DOHH2 (cell line): ENCODE results near the gene PCK2.

ENCODE experiments used
- H3F3A ChIP-seq: fragments of 200-600 bp; sonication (generic), shearing (Covaris generic); 2 replicates; pipeline ENCODE4 v1.6.0; 2016; ENCODE audit warnings: antibody characterized with exemption, mild to moderate bottlenecking; ENCODE audit not compliant: control insufficient read depth, insufficient read depth
- H3K27ac ChIP-seq: fragments of 200-600 bp; sonication (generic); 2 replicates; pipeline ENCODE4 v1.5.1; 2014; ENCODE audit warnings: low read depth, mild to moderate bottlenecking, low read length, moderate library complexity
- H3K27me3 ChIP-seq: fragments of 200-600 bp; sonication (generic); 2 replicates; pipeline ENCODE4 v1.6.1; 2014; ENCODE audit warnings: mild to moderate bottlenecking, low read length, mixed read lengths; ENCODE audit not compliant: control insufficient read depth
- H3K36me3 ChIP-seq: fragments of 200-600 bp; sonication (generic); 2 replicates; pipeline ENCODE4 v1.6.1; 2014; ENCODE audit warnings: mild to moderate bottlenecking, low read length, moderate library complexity, mixed read lengths; ENCODE audit not compliant: control insufficient read depth
- H3K4me1 ChIP-seq: fragments of 200-600 bp; sonication (generic); 2 replicates; pipeline ENCODE4 v1.6.1; 2014; ENCODE audit warnings: mild to moderate bottlenecking, low read length, mixed read lengths; ENCODE audit not compliant: control insufficient read depth
- H3K4me2 ChIP-seq: fragments of 200-600 bp; sonication (generic); 2 replicates; pipeline ENCODE4 v1.6.0; 2014; ENCODE audit warnings: mild to moderate bottlenecking, low read length, moderate library complexity
- H3K4me3 ChIP-seq: fragments of 200-600 bp; sonication (generic); 2 replicates; pipeline ENCODE4 v1.5.1; 2014; ENCODE audit warnings: mild to moderate bottlenecking, low read length, mixed read lengths
- H3K79me2 ChIP-seq: fragments of 200-600 bp; sonication (generic); 2 replicates; pipeline ENCODE4 v1.6.1; 2014; ENCODE audit warnings: mild to moderate bottlenecking, low read length, mixed read lengths; ENCODE audit not compliant: control insufficient read depth
- H3K9me2 ChIP-seq: fragments of 200-600 bp; sonication (generic); replicated peaks from 2 replicates; pipeline ENCODE4 v1.6.1; 2014; ENCODE audit warnings: mild to moderate bottlenecking, low read length, mixed read lengths; ENCODE audit not compliant: control insufficient read depth
- H3K9me3 ChIP-seq: fragments of 200-600 bp; sonication (generic); 2 replicates; pipeline ENCODE4 v1.6.1; 2014; ENCODE audit warnings: antibody characterized with exemption, low read length, mixed read lengths; ENCODE audit not compliant: control insufficient read depth, insufficient read depth
- H4K20me1 ChIP-seq: fragments of 200-600 bp; sonication (generic); 2 replicates; pipeline ENCODE4 v1.6.0; 2014; ENCODE audit warnings: low read depth, mild to moderate bottlenecking, antibody characterized with exemption, low read length, moderate library complexity; ENCODE audit not compliant: control insufficient read depth, insufficient read depth
- EZH2phosphoT487 ChIP-seq: fragments of 200-600 bp; sonication (generic); IDR thresholded peaks from 2 replicates; pipeline ENCODE4 v1.6.1; 2017; ENCODE audit warnings: borderline replicate concordance, mild to moderate bottlenecking, antibody characterized with exemption, low read length, moderate library complexity, mixed read lengths
- TF ChIP-seq, protein P1 (sequence below): fragments of 200-600 bp; sonication (generic); IDR thresholded peaks from one replicate; pipeline ENCODE4 v1.5.1; 2014; ENCODE audit warnings: antibody characterized with exemption, mild to moderate bottlenecking, low read depth, low read length; ENCODE audit not compliant: poor library complexity, severe bottlenecking

PCK2 gene

DNA sequence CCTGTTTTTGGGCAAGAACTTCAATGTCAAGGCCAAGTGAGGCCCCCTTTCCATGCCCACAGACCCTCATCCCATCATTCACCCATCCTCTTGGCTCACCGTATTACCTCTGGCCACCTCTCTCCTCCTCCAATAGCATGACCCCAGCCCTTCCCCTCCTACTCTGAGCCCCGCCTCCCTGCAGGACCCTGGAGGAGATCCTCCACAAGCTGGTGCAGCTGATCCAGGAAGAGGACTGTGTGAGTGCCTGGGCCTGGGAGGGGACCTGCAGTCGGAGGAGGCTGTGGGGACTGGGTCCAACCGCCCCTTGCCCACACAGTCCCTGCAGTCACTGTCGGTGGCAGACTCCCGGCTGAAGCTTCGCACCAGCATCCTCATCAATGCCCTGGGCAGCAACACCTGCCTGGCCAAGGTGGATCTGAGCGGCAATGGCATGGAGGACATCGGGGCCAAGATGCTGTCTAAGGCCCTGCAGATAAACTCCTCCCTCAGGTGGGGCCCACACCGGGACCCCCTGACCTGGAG, 35.1 kb upstream of the PCK2 start:
- Histone ChIP-seq H3F3A (no peaks in the 10 kb centered on the region), H3K4me2 (no peak overlapping the region), H4K20me1 (no peaks in the 10 kb centered on the region), H3K9me2 (no peaks in the 10 kb centered on the region), H3K4me3 (no peak overlapping the region), H3K36me3 (no peaks in the 10 kb centered on the region), H3K4me1 (no peaks in the 10 kb centered on the region), H3K27ac (no peak overlapping the region), H3K27me3 (no peaks in the 10 kb centered on the region), H3K79me2 (no peaks in the 10 kb centered on the region), H3K9me3 (no peaks in the 10 kb centered on the region)
- no peak for TF ChIP-seq EZH2phosphoT487
- TF ChIP-seq, protein P1, sequence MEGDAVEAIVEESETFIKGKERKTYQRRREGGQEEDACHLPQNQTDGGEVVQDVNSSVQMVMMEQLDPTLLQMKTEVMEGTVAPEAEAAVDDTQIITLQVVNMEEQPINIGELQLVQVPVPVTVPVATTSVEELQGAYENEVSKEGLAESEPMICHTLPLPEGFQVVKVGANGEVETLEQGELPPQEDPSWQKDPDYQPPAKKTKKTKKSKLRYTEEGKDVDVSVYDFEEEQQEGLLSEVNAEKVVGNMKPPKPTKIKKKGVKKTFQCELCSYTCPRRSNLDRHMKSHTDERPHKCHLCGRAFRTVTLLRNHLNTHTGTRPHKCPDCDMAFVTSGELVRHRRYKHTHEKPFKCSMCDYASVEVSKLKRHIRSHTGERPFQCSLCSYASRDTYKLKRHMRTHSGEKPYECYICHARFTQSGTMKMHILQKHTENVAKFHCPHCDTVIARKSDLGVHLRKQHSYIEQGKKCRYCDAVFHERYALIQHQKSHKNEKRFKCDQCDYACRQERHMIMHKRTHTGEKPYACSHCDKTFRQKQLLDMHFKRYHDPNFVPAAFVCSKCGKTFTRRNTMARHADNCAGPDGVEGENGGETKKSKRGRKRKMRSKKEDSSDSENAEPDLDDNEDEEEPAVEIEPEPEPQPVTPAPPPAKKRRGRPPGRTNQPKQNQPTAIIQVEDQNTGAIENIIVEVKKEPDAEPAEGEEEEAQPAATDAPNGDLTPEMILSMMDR: no peak

DNA sequence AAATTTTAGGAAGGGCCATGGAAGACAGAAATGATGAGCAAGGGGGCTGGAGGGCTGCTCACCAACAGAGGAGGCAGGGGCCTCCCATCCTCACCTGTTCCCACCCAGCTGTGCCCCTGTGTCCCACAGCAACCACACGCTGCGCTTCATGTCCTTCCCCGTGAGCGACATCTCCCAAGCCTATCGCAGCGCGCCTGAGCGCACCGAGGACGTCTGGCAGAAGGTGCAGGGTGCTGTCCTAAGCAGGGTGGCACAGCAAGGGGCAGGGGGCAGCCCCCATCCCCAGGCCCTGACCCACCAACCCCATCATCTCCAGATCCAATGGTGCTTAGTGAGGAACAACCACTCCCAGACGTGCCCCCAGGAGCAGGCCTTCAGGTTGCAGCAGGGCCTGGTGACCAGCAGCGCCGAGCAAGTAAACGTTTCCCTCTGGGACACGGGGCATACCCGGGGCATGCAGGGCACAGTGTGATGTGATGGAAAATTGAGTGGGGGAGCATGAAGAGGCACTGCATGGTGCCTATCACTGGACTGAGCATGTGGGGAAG, 34.2 kb upstream of the PCK2 start:
- H3K4me2 ChIP-seq: no peak overlapping the region
- no peak overlapping the region for H3K4me3 ChIP-seq
- H4K20me1 ChIP-seq: no peaks in the 10 kb centered on the region
- H3K79me2 ChIP-seq: no peaks in the 10 kb centered on the region
- H3K9me3 ChIP-seq: no peaks in the 10 kb centered on the region
- H3K9me2 ChIP-seq: no peaks in the 10 kb centered on the region
- H3K27ac ChIP-seq: no peak overlapping the region
- no peaks in the 10 kb centered on the region for H3K4me1 ChIP-seq
- H3K27me3 ChIP-seq: no peaks in the 10 kb centered on the region
- TF ChIP-seq EZH2phosphoT487: no peak
- TF ChIP-seq, protein P1: no peak
- no peaks in the 10 kb centered on the region for H3K36me3 ChIP-seq
- H3F3A ChIP-seq: no peaks in the 10 kb centered on the region

DNA sequence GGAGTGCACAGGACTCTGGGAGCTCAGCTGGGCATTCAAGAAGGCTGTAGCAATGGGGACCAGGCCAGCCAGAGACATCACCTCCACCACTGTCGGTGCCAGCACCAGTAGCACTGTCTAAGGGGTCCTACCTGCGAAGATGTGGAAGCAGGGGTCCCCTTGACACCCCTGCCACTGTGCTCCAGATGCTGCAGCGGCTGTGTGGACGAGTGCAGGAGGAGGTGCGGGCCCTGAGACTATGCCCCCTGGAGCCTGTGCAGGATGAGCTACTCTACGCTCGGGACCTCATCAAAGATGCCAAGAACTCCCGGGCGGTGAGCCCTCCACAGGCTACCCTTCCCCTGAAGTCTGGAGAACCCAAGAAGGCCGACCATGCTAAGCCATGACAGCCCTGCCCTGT, 33.7 kb upstream of the PCK2 start:
- H3K4me3 ChIP-seq: no peak overlapping the region
- no peak overlapping the region for H3K27ac ChIP-seq
- H3K27me3 ChIP-seq: no peaks in the 10 kb centered on the region
- no peaks in the 10 kb centered on the region for H3K4me1 ChIP-seq
- TF ChIP-seq, protein P1: no peak
- no peak for TF ChIP-seq EZH2phosphoT487
- no peak overlapping the region for H3K4me2 ChIP-seq
- no peaks in the 10 kb centered on the region for H3F3A ChIP-seq
- no peaks in the 10 kb centered on the region for H3K9me2 ChIP-seq
- no peaks in the 10 kb centered on the region for H3K36me3 ChIP-seq
- H4K20me1 ChIP-seq: no peaks in the 10 kb centered on the region
- no peaks in the 10 kb centered on the region for H3K9me3 ChIP-seq
- H3K79me2 ChIP-seq: no peaks in the 10 kb centered on the region
